LoVo (cell line): ENCODE data around the gene DZANK1.
"Not testable (repeated sequence)": the region's sequence is repeated elsewhere in the genome, so short reads cannot be mapped to it uniquely, and the experiment has no call there.

Experiments
- DNase-seq: peaks from one replicate; pipeline ENCODE4 v3.0.0-alpha.2; 2016; ENCODE audit warnings: low spot score

The DZANK1 gene

DNA sequence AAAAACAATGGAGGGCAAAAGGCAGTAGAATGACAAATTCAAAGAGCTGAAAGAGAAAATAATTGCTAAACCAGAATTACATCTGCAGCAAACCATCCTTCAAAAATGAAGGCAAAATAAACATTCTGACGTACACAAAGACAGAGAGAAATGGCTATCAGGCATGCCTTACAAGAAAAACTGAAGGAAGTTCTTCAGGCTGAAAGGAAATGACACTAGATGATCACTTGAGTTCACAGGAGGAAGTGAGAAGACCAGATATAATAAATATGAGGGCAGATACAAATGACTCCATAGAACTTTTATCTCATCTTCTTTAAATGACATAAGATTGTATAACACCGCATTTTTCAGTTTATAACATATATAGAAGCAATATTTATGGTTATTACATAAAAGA, 30.0 kb downstream of the DZANK1 start:
- DNase-seq, result no peak

DNA sequence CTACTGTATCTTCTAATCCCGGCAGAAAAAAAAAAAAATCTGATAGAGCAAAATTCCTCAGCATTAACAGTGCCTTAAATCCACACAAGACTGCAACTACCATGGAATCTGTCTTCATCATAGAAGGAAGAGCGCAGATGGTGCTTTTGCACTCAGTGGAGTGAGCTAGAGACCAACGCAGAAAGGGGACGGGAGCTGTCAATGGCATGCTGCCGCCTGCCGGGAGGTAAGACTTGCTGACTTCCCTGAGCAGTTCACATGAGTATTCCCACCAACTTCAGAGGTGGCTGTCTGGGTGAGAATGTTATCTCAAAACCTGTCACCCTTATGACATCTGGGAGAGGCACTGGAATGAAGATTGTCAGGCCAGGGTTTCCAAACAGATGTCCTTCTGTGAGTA, 35.6 kb downstream of the DZANK1 start:
- no peak for DNase-seq

DNA sequence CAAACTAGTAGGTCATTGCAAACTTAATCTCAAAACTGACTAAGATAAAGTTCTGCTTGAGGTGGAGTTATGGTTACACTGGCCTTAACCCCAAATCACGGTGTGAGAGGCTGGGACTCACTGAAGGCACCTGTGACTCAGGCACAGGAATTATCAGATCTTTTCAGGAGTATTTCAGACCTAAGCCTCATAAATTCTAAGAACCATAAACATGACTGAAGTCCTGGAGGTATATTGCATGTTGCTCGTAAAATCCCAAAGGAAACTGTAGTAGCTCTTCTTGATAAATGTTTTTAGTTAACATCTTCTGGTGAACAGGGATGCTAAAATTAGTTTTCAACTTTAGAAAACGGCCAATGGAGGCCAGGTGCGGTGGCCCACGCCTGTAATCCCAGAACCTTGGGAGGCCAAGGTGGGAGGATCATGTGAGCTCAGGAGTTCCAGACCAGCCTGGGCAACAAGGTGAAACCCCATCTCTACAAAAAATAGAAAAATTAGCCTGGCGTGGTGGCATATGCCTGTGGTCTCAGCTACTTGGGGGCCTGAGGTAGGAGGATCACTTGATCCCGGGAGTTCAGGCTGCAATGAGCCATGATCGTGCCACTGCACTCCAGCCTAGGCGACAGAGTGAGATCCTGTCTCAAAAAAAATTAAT, 36.5 kb downstream of the DZANK1 start:
- peak; percentile 60 for DNase-seq

DNA sequence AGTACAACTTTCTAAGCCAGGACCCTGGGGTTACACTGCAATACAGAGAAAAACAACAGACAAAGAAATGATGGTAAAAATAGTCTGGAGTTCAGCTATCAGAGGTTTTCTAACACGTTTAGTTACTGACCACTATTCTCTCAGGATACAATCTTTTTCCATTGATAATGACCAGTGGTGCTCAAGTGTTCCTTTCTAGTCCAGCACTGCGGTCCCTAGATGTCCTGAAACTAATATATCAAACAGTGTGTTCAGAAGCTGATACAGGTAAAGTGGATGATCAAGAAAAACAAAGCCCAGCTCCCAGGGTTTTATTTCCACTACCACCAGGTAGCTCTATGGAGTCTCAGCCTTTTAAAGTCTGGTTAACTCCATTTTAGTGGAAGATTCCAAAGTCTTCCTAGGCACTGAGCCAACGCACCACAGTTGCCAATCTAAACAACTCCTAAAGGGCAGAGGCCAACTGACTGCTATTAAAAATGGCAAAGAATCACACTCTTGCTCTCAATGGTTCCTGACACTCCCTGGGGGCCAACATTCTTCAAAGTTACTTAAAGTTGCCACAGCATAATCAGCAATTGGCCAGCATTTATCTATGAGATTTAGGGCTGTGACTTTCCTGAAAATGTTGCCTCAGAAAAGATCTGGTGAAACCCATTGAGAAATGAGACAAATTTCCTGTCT, 38.2 kb downstream of the DZANK1 start:
- DNase-seq, result peak; percentile 71

DNA sequence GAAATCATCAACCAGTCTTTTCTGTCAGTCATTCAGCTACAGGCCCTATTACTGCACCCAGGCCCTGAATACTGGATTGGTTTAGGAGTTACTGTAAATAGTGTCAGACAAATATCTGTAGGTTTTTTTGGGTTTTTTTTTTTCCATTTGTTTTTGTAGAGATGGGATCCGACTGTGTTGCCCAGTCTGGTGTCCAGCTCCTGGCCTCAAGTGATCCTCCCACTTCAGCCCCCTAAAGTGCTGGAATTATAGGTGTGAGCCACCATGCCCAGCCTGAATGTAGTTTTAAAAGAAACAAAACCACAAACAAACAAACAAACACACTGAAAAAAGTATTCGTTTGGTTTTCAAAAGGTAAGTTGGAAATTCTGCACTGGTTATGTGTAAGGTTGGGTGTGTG, 39.6 kb downstream of the DZANK1 start:
- no peak for DNase-seq

DNA sequence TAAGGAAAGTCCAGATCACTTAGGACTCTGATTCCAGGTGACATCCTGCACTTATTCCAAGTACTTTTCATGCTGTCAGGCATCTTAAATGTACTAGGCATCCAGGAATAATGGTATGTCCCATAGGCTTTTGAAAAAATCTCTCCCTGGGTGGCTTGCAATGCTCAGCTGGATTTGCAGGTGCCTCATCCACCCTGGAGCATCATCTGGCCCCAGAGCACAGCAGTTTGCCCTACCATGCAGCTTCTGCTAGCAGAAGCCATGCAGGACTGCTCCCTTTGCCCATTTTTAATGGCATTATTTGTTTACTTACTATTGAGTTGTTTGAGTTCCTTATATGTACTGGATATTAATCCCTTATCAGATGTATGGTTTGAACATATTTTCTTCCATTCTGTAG, 45.2 kb downstream of the DZANK1 start:
- no peak for DNase-seq

DNA sequence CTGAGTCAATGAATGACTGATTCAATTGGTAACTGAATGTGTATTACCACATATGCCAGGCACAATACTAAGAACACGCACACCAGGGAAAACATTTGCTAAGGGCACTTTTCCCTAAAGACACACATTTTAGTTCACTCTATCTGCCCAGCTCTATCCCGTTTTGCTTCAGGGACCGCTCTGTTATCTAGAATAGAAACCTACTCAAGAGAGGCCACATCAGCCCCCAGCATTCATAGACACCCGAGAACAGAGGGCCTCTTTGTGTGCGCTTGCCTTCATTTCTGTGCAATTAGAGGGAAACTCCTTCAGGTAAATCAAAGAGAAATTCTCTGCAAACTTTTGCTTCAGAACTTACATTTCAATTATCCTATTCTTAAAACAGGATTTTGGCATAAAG, 50.3 kb downstream of the DZANK1 start:
- DNase-seq, result no peak

DNA sequence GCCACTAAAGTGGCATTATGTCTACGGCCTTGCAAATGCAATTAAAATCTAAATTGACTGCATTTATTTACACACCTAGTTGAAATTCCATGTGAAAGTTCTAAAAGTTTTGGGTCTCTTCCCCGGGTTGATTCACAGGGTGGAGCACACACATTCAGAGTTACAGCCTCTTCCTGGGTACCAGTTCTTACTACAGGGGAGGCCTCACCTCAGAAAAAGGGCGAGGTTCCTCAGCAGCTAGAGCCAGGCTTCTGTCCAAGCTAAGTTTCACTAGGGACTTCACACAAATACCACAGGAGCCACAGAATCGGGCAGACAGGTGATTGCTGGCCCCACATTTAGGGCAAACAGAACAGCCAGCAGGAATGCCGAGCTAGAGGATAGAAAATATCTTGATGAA, 52.7 kb downstream of the DZANK1 start:
- no peak for DNase-seq

DNA sequence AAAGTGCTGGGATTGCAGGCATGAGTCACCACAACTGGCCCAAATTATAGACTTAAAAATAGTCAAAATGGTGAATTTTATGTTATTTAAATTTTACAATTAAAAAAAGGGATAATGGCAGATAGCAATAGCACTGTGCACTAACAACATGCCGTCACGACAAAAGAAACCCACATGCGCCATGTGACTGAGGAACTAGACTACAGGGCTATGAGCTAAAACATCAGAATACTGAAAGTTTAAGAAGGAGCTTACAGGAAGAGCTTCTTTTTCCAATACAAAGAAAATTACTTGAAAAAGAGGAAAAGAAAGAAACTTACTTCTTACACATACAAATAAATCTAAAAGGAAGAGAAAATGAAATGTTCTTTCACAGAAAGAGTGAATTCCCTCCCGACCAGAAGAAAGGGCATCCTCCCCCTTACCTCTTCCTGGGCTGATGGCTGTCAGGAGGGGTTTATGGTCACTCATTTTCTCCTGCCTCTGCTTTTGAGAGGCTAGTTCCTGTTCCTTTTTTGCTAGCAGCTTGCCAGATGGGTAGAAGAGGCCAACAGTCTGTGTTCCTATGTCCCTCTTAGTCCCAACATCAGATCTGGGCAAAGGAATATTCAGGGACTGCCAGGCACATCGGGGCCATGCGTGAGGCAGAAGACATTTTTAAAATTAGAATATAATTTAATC, 54.5 kb downstream of the DZANK1 start:
- DNase-seq, result no peak

DNA sequence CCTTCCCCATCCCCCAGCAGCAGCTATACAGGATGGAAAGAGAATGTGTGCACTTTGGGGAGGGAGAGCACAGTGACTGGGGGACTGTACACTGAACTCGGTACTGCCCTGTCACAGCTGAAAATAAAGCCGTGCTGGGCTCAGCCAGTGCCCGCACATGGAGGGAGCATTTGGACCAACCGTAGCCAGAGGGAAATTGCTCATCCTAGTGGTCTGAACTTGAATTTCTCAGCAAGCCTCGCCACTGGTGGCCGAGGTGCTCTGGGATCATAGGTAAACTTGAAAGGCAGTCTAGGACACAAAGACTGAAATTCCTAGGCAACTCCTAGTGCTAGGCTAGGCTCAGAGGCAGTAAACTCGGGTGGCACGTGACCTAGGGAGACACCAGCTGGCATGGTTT, 61.0 kb downstream of the DZANK1 start:
- DNase-seq, result no peak

DNA sequence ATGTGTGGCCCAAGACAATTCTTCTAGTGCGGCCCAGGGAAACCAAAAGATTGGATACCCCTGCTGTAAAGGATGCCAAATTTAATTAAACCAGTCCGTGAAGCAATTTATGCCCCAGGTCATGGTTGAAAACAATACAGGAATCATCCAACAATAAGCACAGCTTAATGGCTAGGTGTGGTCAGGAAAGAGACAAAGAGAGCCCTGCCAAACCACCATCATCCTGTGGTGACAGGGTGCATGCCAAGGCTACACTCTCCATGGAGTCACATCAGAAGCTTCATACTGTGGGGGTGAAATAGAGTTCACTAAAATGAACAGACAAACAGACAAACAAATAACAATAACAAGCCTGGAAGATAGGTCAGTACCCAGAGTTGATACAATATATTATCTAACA, 62.7 kb downstream of the DZANK1 start:
- DNase-seq, result no peak

DNA sequence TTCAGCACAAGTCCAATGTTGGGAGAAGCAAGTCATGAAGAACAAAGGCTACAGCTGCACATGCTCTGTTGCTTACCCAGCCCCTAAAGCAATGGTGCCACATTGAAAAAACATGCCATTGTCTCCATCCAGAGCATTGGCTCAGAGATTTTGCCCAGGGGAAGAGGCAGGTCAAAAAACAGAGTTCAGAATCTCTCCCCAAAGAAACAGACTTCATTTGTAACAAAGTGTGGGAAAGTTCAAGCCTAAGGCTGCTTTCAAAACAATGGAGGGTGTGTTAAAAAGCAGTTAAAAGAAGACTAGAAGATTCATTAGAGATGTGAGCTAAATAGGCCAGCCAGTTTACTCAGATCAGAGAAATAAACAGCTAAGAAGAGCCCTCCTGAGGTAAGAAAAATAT, 63.6 kb downstream of the DZANK1 start:
- no peak for DNase-seq

DNA sequence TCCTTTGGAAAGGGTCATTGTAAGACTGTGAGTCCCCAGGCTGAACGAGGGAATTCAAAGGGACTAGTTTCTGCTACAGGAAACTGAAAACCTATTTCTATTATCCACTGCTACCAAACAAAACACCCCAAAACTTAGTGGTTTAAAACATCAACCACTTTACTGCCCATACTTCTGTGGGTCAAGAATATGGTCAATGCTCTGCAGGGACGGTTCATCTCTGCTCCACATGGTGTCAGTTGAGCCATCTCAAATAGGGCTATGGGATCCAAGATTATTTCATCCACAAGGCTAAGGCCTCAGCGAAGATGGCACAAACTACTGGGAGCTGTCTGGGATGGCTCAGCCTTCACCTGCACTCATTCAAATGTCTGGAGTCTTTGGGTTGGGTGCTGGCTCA, 65.5 kb downstream of the DZANK1 start:
- DNase-seq, result no peak

DNA sequence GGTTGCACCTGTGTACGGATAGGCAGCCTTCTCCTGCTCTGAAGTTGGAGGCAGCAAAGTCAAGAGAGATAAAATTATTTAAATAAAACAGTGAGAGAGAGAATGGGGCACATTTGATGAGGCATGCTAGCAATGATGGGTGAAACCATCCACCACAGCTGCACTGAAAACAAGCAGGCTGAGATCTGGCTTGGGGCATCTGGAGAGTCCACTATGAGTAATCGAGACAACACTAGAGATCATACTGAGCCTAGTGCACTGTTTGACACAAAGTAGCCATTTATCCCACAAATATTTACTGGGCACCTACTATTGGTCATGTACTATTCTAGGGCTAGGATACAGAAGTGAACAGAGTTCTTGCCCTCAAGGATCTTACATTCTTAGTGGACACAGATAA, 66.4 kb downstream of the DZANK1 start:
- no peak for DNase-seq

DNA sequence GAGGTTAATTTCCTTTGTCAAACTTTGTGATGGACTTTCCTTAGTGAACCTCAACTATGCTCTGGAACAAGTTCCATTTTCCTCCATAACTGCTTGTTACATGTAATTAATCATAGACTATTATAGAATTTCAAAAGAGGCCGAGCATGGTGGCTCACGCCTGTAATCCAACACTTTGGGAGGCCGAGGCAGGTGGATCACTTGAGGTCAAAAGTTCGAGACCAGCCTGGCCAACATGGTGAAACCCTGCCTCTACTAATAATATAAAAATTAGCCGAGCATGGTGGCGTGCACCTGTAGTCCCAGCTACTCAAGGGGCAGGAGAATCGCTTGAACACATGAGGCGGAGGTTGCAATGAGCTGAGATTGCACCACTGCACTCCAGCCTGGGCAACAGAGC, 68.1 kb downstream of the DZANK1 start:
- not testable (repeated sequence) for DNase-seq

DNA sequence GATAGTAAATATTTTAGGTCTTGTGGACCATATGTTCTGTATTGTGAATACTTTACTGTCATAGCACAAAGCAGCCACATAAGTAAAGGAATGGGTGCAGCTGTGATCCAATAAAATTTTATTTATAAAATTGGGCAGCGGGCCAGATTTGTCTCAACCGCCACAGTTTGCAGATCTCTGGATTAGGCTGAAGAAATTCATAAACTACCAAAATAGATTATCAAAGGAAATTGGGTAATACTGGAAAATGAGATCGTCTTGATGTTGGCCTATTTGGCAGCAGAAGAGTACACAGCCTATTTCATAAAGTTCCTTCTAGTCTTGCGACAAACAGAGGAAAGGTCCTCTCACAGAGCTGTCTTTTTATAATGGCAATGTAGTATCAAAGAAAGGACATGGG, 69.8 kb downstream of the DZANK1 start:
- DNase-seq, result no peak

DNA sequence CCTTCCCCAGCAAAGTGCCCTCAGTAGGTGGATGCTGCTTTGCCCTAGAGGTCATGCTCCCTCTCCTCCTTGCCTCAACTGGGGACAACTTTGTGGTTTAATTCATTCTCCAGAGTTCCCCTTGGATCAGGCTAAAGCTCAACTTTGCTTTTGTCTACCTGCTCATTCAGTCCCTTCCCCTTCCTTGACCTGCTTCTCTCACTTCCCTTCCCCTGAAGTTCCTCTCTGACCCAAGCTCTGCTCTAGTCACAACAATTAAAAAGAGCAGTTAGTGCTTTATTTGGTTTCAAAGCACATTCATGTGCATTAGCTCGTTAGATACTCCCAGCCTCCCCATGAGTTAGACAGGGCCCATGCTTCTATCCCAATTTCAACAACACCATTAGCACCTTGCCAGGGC, 71.3 kb downstream of the DZANK1 start:
- no peak for DNase-seq

DNA sequence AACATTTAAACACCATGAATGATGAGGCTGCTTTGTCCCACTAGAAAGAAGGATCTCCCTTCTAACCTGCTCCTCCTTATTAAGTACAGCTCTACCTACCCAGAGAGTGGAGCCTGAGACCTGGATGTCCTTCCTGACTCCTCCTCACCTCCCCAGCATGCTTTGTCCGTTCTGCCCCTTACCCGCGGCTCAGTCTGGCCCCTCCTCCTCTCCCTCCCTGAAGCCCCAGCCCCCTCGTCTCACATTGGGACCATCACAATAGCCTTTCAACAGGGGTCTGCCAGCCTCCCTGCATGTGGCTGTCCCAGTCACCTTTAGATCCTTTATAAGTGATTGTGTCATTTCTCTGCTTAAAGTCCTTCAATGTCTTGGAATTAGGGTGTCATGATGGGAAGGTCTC, 72.5 kb downstream of the DZANK1 start:
- DNase-seq, result no peak

DNA sequence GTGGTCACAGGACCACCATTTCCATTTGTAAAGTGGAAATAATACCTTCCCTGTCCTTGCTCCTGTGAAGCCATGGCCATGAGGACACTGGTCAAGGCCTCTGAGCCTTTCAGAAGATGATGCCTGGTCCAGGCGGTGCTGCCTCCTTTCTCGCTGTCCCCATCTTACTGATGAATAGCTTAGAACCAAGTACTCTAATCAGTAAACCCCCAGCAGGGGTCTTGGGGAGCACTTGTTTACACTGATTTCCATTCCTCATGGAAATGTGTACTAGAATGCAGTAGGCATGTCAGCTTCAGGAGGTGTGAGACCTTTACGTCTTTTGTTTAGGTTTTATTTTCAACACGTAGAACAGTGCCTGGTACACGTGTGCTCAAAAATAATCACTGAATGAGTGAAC, 75.1 kb downstream of the DZANK1 start:
- DNase-seq, result no peak

DNA sequence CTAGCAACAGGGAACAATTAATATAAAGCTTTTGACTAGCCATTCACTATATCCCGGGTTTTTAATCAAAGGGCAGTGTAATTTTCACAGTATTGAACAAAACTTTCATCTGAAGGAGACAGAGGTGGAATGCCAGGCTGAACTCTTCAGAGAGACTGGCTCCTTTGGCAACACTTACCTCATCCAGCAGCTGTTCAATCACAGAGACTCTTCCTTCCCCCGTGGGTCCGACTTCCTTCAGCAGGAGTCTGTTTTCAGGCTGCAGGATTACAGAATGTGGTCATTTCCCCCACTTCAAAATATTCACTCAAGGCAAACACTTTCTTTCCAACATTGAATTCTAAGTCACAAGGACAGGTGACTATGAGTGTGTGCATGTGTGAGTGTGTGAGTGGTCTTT, 76.6 kb downstream of the DZANK1 start:
- DNase-seq, result no peak

DNA sequence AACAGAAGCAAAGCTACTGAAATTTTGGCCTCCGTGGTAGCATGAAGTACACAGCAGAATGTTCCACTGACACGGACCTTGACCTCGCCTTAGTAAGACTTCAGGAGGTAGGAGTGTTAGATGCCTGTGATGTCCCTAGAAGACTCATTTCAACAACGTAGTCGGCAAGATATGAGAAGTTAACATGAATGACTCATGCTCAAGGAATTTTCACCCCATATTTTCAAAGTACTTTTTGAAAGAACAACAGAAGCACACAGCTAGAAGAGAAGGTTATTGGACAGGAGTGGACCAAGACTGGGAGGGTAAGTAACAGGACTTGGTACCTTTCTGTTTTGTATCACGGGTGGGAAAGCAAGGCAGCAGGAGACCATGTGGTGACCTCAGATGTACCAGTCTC, 78.0 kb downstream of the DZANK1 start:
- peak; percentile 67 for DNase-seq

DNA sequence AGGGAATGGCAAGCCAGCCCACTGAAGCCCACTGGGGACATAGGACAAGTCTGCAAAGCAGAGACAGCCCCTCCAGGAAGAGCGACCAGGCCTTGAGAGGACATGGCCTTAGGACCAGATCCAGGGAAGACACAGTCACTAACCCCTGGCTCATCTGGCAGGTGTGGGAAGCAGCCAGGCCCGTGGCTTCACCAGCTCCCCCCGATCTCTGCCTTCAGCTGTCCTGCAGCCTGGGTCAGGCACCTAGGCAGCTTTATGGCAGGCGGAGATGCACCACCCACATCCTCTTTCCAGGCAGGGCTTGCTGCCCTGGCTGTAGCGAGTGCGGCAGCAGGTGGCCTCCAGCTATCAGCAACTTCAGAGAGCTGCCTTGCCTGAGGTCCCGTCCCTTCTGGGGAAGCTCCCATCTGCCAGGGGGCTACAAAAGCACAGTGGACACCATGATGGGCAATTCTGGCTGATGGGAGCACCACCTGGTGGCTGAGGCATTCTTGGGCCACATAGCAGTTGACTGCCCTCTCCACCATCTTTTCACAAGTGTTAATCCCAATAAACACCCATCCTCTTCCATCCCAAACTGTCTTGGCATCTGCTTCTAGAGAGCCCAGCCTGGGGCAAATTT, 85.8 kb downstream of the DZANK1 start:
- DNase-seq, result no peak

DNA sequence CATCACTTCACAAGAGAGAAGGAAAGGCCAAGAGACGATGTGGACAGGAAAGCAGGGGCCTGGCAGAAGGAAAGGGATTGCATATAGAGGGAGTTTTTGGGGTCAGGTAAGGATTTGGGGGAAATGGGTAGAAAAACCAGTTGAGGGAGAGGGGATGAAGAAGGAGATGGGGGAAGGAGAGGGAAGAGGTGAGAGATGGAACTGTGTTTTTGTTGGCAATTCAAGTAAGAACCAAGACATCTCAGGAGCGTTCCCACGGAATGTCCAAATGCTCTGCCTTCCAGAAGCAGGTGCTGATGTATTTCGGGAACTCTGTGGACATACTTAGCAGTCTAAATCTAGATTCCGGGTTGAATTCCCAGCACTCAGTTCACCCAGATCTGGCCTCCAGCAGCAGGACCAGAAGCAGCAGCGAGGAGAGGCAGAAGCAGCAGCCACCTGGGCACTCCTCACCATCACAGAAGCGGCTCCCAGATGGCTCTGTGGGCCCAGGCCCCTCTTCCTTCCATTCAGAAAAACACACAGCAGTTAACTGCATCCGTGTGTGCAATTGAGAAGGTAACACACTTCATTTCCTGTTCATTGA, 88.8 kb downstream of the DZANK1 start:
- no peak for DNase-seq
